ENCODE results near the gene A1BG.
"Not testable (repeated sequence)": the region's sequence is repeated elsewhere in the genome, so short reads cannot be mapped to it uniquely, and the experiment has no call there.

Gene A1BG

GRCh38 chr19:58386576-58387337 is 33.5 kb upstream of the A1BG start, which contains the start of gene RPS5:
Gene RPS5 (plus strand): TSS chr19:58387269. CDS start chr19:58388138, 869 bp downstream.
- peak; percentile 96 for DNase-seq (ENCODE audit: low read depth)

GRCh38 chr19:58385891-58386575 is 32.7 kb upstream of the A1BG start:
- no peak for DNase-seq (ENCODE audit: low read depth)

DNA sequence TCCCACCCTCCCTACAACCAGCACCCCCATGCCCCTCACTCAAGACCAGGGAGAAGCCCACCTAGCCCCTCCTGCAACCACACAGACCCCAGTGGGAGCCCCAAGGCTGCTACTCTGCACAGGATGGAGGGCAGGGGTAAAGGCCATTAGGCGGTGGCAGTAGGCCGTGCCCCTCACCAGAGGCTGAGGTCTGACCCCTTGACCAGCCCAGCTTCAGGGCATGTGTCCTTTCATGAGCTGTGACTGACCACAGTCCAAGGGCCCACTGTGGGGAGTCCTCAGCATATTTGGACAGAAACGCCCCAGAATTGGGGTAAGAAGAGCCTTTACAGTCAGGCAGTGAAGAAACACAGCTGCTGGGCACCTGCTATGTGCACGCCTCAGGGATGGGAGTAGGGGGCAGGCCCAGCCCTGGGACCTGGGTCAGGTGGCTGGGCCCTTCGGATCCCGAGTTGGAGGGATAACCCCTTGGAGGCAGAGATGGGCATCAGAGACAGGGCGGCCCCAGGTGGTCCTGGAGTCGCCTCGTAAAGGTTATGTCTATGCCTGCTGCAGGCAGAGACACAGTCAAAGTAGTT is 32.1 kb upstream of the A1BG start:
- DNase-seq (ENCODE audit: low read depth): no peak

GRCh38 chr19:58382997-58383603 is 29.8 kb upstream of the A1BG start:
- no peak for DNase-seq (ENCODE audit: low read depth)

DNA sequence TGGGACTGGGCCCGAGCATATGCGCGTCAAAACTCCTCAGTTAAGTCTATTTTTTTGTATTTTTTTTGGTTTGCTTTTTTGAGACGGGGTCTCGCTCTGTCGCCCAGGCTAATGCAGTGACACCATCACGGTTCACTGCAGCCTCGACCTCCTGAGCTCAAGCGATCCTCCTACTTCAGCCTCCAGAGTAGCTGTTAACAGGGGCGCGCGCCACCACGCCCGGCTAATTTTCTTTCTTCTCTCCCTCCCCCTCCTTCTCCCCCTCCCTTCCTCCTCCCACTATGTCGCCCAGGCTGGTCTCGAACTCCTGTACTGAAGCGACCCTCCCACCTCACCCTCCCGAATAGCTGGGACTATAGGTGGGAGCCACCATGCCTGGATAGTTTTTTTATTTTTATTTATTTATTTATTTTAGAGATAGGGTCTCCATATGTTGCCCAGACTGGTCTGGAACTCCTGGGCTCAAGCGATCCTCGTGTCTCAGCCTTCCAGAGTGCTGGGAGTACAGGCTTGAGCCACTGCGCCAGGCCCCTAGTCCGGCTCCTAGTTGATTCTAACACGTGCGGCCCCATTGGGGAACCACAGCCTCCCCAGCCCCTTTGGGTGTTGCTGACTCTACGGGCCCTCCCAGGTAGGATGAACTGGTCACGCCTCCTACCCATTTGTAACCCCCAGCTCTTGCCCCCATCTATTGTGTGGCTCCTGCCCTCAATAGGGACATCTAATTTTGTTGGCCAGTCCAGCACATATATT is 28.3 kb upstream of the A1BG start:
- DNase-seq (ENCODE audit: low read depth): no peak

DNA sequence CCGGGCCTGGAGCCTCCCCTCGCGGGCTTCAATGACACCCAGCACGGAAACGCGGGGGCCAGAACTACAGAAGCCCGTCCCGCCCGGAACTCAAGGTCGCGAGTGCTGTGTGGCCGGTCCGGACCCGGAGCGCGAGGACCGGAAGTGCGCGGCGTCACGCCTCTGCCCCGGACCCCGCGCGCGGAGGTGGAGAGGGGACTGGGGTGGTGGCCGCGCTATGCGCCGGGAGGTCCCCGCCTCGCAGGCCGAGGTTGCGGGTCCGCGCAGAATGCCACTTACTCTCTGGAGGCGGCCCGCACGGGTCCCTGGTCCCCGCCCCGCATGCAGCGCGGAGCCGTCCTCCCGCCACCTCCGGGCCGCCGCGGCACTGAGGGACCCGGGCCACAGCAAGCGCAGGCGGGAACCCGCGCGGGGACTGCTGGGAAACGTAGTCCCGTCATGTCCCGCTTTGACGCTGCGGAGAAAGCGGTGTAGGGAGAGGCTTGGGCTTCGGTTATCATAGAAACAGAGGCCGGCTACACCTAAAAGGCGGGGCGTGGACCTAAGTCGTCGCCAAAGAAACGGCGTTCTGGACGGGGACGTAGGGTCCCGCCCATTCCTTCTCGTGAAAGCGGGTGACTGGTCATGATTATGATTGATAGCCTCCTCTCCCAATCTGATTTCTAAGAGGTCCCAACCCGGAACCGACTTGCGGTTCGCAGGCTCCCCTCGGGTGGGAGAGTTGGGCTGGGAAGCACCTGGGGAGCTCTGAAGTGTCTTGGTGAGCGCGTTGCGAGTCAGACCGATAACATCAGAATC is 27.6 kb upstream of the A1BG start, which contains the start of gene ZNF837:
Gene ZNF837 (minus strand): TSS at position 369 of the 798 bp plus-strand sequence. CDS start 11,698 bp downstream, outside the sequence.
- peak; percentile 99 for DNase-seq (ENCODE audit: low read depth)

DNA sequence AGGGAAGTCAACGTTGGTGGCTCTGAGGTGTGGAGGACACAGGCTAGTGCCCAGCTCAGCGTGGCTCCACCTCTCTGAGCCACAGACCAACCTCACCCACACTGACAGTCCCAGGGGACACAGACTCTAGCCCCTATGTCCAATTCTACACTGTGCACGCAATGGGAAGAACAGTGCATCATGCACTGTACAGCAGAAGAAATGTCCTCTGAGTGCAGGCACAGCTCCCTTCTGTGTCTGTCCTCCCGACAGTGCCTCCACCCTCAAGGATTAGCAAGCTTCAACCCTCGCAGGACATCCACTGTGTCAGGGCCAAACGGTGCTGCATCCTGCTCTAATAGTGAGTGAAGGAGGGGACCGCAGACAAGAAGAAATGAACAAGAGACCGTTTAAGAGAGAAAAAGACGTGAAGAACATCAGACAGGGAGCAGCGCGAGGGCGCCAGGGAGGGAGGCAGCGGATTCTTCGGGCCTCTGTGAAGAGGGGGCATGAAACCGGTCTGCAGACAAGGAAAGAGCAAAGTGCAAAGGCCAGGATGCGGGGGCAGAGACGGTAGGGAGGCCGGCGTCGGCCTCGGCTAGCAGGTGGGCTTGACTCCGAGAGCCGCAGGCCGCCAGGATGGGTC is 26.9 kb upstream of the A1BG start:
- no peak for DNase-seq (ENCODE audit: low read depth)

DNA sequence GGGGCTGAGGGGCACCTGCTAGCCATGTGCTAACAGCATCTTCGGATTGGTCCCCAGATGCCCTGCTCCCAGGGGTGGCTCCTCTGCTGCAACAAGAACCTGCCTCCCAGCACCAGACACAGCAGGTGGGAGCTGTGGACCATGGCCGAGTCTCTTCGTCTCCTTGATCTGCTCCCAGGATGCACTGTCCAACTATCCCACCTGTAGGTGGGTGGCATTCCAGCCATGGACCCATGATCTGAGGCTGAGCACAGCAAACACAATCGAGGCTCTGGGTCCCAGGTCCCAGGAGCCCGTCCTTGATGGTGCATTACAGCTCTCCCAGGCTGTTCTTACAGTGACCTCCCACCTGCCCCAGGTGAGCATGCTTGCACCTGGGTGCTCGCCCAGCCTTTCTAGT is 26.0 kb upstream of the A1BG start:
- DNase-seq (ENCODE audit: low read depth): no peak

- DNase-seq (ENCODE audit: low read depth): not testable (repeated sequence)
Observed at GRCh38 chr19:58376724-58377123, 23.4 kb upstream of the A1BG start.

DNA sequence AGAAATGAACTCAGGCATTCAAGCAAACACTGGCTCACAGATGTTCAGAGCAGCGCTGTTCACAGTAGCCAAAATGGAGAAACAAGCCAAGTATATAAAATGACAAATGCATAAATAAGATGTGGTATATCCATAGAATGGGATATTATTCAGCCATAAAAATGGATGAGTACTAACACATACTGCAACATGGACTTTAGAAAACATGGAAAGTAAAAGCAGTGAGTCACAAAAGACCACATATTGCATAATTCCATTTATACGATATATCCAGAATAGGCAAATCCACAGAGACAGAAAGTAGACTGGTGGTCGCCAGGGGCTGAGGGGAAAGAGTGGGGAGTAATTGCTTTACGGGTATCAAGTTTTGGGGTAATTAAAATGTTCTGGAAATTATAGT is 20.9 kb upstream of the A1BG start:
- DNase-seq (ENCODE audit: low read depth): no peak

- DNase-seq (ENCODE audit: low read depth): no peak
Observed at GRCh38 chr19:58372311-58373133, 19.2 kb upstream of the A1BG start.

- no peak for DNase-seq (ENCODE audit: low read depth)
Observed at GRCh38 chr19:58368561-58369360, 15.5 kb upstream of the A1BG start.

DNA sequence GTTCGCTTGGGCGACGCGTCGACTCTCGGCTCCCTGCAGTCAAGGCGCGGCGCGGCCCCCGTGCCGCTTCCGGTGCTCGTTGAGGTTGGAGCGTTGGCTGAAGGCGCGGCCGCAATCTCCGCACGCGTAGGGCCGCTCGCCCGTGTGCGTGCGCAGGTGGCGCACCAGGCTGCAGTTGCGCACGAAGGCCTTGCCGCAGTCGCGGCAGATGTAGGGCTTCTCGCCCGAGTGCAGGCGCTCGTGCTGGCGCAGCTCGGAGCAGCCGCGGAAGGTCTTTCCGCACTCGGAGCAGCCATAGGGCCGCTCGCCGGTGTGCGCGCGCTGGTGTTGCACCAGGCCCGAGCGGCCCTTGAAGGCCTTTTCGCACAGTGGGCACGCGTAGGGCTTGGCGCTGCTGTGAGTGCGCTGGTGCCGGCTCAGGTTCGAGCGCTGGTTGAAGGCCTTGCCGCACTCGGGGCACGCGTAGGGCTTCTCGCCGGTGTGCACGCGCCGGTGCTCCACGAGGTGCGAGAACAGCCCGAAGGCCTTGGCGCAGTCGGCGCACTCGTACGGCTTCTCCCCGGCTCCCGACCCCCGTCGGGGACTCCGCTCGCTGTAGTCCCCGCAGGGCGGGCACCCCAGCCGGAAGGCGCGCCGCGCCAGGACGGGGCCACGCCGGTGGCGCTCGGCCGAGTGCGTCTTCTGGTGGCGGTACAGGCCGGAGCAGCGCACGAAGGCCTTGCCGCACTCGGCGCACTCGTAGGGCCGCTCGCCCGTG is 14.6 kb upstream of the A1BG start:
- no peak for DNase-seq (ENCODE audit: low read depth)

GRCh38 chr19:58366585-58367430 is 13.5 kb upstream of the A1BG start:
- DNase-seq (ENCODE audit: low read depth): no peak

GRCh38 chr19:58364146-58364545 is 10.9 kb upstream of the A1BG start:
- no peak for DNase-seq (ENCODE audit: low read depth)

DNA sequence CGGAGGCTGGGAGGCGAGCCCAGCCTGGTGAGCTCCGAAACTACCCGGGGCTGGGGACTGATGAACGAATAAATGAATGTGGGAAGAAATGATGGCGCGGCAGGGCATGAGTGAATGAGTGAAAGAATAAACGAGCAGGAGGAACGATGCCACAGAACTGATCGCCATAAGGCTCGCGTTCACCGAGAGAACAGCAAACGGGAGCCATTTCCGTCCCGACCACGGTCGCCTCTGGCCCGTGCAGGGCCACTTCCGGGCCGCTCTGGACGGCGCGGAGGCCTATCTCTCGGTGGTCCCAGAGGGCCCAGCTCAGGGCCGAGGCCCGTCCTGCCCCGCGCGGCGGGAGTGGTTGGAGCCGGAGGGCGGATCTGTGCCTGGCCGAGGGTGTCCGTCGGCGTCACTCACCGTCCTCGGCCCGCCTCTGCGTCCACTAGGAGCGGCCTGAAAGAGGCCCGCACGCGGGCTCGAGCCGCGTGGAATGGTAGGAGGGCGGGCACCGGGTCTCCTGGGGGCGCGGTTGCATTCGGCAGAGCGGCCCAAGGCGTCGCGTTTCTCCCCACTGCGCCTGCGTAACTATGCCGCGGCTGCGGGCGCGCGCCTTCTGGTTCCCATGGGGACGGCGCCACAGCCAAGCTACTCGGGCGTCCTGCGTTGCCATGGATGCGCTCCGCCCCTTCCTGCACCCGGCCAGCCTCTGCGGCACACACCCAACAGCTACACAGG is 9.1 kb upstream of the A1BG start, which contains the start of gene ZNF497:
Gene ZNF497 (minus strand): TSS at position 480 of the 723 bp plus-strand sequence. CDS start 5,116 bp downstream, outside the sequence.
- DNase-seq (ENCODE audit: low read depth): peak; percentile 86
